NCI-H345 treated with DMSO at 0.1 percent for 48 hours (cell line): Measurements from ENCODE around the gene TBCK.

ENCODE experiments used
- DNase-seq: peaks from one replicate; lab custom pipeline; 2025; ENCODE audit not compliant: unreplicated experiment; lab: John Stamatoyannopoulos, UW

Gene TBCK

GRCh38 chr4:106315968-106316772 is at the start of gene TBCK, which contains the start of gene AIMP1:
Gene TBCK (minus strand): TSS chr4:106316209. CDS start chr4:106308960, 7,249 bp downstream.
Gene AIMP1 (plus strand): TSS chr4:106316550. CDS start chr4:106325010, 8,460 bp downstream.
- peak; percentile 54 for DNase-seq

- DNase-seq = no peak
Observed at GRCh38 chr4:106365613-106366012, 49.6 kb upstream of the TBCK start.

- no peak for DNase-seq
Observed at GRCh38 chr4:106364282-106364681, 48.3 kb upstream of the TBCK start.

GRCh38 chr4:106362086-106362825 is 46.2 kb upstream of the TBCK start:
- no peak for DNase-seq

GRCh38 chr4:106358899-106359298 is 42.9 kb upstream of the TBCK start:
- no peak for DNase-seq

- DNase-seq = no peak
Observed at GRCh38 chr4:106355193-106355592, 39.2 kb upstream of the TBCK start.

GRCh38 chr4:106353786-106354185 is 37.8 kb upstream of the TBCK start:
- no peak for DNase-seq

- DNase-seq = no peak
Observed at GRCh38 chr4:106351016-106351415, 35.0 kb upstream of the TBCK start.

GRCh38 chr4:106347167-106347566 is 31.2 kb upstream of the TBCK start:
- no peak for DNase-seq

- no peak for DNase-seq
Observed at GRCh38 chr4:106344647-106344970, 28.6 kb upstream of the TBCK start.

- DNase-seq = no peak
Observed at GRCh38 chr4:106343865-106344646, 28.0 kb upstream of the TBCK start.

GRCh38 chr4:106340774-106341173 is 24.8 kb upstream of the TBCK start:
- no peak for DNase-seq

GRCh38 chr4:106339431-106339830 is 23.4 kb upstream of the TBCK start:
- no peak for DNase-seq

- DNase-seq = no peak
Observed at GRCh38 chr4:106338671-106339070, 22.7 kb upstream of the TBCK start.

- no peak for DNase-seq
Observed at GRCh38 chr4:106337916-106338315, 21.9 kb upstream of the TBCK start.

GRCh38 chr4:106336618-106337017 is 20.6 kb upstream of the TBCK start:
- no peak for DNase-seq

GRCh38 chr4:106334741-106335470 is 18.9 kb upstream of the TBCK start:
- no peak for DNase-seq

GRCh38 chr4:106333186-106333585 is 17.2 kb upstream of the TBCK start:
- no peak for DNase-seq

GRCh38 chr4:106329041-106329618 is 13.1 kb upstream of the TBCK start:
- no peak for DNase-seq

GRCh38 chr4:106325800-106326199 is 9.8 kb upstream of the TBCK start:
- DNase-seq = no peak

- no peak for DNase-seq
Observed at GRCh38 chr4:106323119-106323518, 7.1 kb upstream of the TBCK start.
